Measurements from ENCODE around the gene CYP2A13.

GRCh38 chr19:41111296-41111695 is 23.0 kb downstream of the CYP2A13 start:
- TF ChIP-seq CTCF (IDR thresholded peaks at IDR 0.05) (no peak), POLR2A (IDR thresholded peaks at IDR 0.05) (no peak)
